RWPE1 (cell line): Measurements from ENCODE around the gene DHX8.
A peak's percentile ranks its signal among the peaks of the same experiment; 100 is the strongest.

Experiments
- CTCF ChIA-PET: fragments of 350-600 bp; sonication (Branson Sonifier 250); formaldehyde crosslinking; extraction: SDS; loops from one replicate; lab custom pipeline; 2021; lab: Yijun Ruan, JAX
- POLR2A ChIA-PET: fragments of 400-600 bp; formaldehyde crosslinking; extraction: SDS; loops from one replicate; lab custom pipeline; 2020; ENCODE audit warnings: antibody characterized with exemption; ENCODE audit not compliant: low non-redundant PET; lab: Yijun Ruan, JAX
- DNase-seq: peaks from one replicate; pipeline ENCODE4 v3.0.0; 2012; ENCODE audit warnings: low spot score
- H3K27ac ChIP-seq: fragments of 450-650 bp; 2 replicates; pipeline ENCODE4 v1.5.1; 2017
- TF ChIP-seq, protein P1 (sequence below): fragments of 450-650 bp; conservative IDR thresholded peaks from 2 replicates; pipeline ENCODE4 v1.5.1; 2017; ENCODE audit warnings: low read depth, mild to moderate bottlenecking

DHX8 gene

DNA sequence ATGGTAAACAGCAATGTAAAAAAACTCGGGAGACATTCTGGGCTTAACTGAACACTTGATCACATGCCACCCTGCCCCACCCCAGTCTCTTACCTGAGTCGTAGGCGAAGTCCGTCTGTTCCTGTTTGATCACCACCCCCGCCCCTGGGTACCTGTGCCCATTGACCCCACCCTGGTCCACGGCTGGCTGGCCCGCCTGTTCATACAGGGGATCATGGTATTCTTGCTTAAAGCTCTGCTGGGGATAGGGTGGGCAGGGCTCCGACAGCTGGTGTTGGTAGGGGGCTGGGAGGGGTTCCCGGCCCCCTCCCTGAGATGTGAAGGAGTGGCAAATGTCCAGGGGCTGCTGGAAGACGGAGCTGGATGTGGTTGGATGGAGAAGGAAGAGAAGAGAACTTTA lies 48.8 kb downstream of the DHX8 start:
- TF ChIP-seq, protein P1, sequence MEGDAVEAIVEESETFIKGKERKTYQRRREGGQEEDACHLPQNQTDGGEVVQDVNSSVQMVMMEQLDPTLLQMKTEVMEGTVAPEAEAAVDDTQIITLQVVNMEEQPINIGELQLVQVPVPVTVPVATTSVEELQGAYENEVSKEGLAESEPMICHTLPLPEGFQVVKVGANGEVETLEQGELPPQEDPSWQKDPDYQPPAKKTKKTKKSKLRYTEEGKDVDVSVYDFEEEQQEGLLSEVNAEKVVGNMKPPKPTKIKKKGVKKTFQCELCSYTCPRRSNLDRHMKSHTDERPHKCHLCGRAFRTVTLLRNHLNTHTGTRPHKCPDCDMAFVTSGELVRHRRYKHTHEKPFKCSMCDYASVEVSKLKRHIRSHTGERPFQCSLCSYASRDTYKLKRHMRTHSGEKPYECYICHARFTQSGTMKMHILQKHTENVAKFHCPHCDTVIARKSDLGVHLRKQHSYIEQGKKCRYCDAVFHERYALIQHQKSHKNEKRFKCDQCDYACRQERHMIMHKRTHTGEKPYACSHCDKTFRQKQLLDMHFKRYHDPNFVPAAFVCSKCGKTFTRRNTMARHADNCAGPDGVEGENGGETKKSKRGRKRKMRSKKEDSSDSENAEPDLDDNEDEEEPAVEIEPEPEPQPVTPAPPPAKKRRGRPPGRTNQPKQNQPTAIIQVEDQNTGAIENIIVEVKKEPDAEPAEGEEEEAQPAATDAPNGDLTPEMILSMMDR = no peak
- ChIA-PET POLR2A (no interaction called here), CTCF (no interaction called here)
- H3K27ac ChIP-seq = no peak overlapping the region
- DNase-seq = no peak

DNA sequence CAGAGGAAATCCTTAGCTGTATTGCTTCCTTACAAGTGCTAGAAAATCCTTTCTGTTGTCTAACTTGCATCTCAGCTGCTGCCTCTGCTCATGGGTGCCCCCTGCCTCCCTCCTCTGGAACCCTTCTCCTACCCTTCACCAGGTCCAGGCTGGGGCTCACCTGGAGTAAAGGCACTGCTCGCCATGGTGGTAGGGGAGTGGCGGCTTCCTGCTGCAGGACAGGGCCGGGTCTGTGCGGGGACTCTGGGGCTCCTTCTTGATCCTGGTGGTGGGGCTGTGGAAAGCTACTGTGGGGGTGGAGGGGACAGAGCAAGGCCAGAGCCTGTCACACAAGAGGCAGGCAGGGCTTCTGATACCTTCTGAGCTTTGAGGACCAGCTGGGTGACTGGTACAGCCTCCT lies 49.9 kb downstream of the DHX8 start:
- TF ChIP-seq, protein P1 = no peak
- ChIA-PET POLR2A (no interaction called here), CTCF (no interaction called here)
- H3K27ac ChIP-seq = no peak overlapping the region
- no peak for DNase-seq

DNA sequence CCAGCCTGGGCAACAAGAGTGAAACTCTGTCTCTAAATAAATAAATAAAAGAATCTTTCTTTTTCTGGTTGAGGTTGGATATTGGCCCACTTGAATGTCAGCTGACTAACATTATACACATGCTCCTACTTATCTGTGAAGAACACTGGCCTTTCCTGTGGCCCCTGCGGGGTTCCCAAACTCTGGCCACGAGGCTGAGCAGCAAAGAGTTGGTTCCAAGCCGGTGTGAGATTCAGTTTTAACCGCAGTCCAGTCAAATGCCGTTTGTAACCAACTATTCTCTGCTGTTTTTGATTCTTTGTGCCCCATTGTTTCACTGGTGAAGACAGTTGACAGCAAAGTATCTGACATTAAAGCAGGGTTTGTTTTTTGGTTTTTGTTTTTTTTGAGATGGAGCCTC lies 51.1 kb downstream of the DHX8 start:
- no peak for DNase-seq
- peak overlapping the region; percentile 64; the same call in 1 of the 2 replicates for H3K27ac ChIP-seq
- ChIA-PET POLR2A (no interaction called here), CTCF (no interaction called here)
- TF ChIP-seq, protein P1 = no peak

DNA sequence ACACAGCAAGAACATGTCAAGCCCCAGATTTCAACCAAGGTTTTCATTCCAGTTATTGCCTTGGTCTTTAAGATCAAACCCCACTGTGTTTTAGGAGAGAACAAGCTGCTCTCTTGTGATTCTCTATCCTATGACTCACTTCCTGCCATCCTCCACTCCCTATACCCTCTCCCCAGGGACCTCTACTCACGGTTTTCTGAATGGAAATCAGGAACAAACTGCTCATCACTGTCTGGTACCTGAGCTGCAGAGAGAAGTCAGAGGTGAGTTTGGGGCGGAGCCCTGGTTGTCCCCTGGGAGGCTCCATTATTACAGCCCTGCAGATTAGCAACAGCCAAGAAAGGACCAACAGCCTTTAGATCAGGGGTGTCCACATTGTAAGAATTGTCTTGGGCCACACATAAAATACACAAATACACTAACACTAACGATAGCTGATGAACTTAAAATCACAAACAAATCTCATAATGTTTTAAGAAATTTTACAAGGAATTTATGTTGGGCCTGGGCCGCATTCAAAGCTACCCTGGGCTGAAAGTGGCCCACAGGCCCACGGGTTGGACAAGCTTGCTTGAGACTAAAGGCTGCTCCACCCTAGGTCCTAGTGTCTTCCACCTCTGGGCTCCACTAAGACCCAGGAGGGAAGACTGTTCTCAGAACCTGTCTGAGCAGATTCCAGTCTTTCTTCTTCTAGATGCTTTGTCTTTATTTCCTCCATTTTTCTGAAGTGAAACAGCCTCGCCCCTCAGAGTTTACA lies 52.6 kb downstream of the DHX8 start:
- TF ChIP-seq, protein P1 = no peak
- H3K27ac ChIP-seq = peak overlapping the region; percentile 64
- ChIA-PET POLR2A (no interaction called here), CTCF (no interaction called here)
- peak; percentile 55 for DNase-seq

DNA sequence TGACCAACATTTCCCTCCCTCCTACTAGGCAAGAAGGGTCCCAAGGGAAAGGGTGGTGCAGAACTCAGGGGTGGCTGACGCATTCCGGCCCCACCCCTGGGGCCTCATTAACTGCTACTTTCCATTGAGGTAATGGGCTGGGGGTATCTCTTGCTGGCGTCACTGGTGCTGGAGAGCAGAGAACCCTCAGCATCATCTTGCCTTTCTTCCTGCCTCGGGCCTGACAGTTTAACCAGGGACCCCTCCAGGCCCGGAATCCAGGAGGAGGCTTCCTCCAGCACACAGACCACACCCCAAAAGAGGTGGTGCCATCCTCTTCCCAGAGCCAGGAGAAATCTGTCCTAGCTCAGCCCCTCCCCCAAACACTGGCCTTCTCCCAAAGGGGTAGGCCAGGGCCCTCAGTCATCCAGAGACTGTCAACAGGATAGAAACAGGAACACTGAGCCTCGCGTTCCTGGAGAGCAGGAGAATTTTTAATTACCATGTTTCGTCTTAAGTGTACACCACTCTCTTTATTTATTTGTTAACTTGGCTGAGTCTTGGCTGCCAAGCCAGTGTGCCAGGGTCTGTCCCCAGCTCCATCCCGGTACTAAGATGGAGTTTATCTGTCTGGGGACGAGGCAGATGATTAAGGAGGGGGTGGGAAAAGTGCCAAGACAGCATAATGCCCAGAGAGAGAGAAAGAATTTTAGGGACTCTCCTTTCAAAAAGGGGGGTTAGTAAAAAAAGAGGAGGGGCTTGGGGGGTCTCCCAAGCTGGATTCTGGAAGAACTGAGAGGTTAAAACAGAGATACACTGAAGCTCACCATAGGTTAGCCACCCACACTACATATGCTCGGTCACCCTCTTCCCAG lies 57.3 kb downstream of the DHX8 start:
- ChIA-PET POLR2A (no interaction called here), CTCF (interaction anchor here (0.6 kb wide), 1 partner anchor 453 kb away, joined by 3 read pairs; no protein-coding TSS in a partner anchor)
- TF ChIP-seq, protein P1 = no peak
- DNase-seq = no peak
- H3K27ac ChIP-seq = 0 out of 2 replicates have a peak overlapping the region, but pooled peaks have one; percentile 15

DNA sequence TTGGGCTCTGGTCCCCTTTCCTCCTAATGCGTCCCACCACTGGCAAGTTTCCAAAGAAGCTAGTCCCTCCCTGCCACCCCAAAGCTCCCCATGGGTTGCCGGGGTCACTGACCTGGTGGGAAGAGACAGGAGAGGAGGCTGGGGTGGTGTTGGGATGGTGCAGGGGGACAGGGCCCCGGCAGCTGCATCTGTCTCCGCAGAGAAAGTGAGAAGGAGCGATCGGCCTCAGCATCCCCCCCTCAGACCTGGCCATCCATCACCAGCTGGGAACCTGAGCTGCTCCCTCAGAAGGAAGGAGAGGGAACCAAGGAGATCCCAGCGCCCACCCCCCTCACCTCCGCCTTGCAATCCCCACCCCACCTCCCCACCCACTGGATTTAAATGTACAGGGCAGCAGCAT lies 59.1 kb downstream of the DHX8 start:
- TF ChIP-seq, protein P1 = no peak
- ChIA-PET CTCF (no interaction called here), POLR2A (no interaction called here)
- no peak overlapping the region for H3K27ac ChIP-seq
- no peak for DNase-seq
